Measurements from ENCODE around the gene EEF1AKMT4.

EEF1AKMT4 gene

DNA sequence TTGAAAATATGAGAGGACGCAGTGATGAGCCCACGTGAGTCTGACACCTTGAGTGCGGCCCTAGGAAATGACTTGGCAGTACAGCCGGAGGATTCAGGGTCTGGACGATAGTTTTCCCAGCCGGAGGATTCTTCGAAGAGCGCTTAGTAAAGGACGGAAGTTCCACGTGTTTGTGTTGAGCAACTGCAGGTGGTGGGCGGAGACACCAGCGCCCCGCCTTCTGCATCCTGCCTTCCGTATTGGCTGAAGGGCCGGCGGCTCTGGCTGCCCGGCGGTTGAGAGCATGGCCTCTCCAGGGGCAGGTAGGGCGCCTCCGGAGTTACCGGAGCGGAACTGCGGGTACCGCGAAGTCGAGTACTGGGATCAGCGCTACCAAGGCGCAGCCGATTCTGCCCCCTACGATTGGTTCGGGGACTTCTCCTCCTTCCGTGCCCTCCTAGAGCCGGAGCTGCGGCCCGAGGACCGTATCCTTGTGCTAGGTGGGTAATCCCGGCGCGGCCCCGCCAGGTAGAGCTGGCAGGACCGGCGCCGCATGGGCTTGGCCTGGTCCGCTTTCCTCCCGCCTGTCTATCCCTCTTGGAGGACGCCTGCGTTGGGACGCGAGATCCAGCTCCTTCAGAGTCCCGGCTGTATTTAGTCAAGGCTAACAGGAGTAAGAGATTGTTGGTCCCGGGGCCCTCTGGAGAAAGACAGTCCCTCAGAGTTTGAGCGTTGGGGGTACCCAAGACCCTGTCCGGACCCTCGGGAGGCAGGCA is at the start of gene EEF1AKMT4:
Gene EEF1AKMT4, plus strand, starts transcription at position 261 of the 755 bp plus-strand sequence. Its CDS starts 23 bp downstream, at position 284.
- peak; percentile 97 for DNase-seq

DNA sequence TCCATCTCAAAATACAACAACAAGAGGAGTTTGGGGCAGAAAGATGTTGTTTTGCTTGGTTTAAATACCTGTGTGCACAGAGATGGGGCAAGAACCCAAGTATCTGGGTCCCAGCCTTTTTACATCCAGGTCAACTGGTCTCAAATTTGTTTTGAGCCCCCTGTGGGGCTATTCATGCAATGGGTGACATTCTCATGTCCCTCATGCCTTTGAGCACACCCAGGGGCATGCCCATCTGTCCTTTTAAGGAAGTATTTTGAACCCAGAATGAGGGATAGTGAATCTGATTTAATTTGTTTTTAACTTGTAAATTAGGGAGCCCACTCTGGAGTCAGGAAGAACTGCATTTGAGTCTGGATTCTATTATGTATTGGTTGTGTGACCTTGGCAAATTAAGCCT is 48.6 kb upstream of the EEF1AKMT4 start:
- no peak for DNase-seq

DNA sequence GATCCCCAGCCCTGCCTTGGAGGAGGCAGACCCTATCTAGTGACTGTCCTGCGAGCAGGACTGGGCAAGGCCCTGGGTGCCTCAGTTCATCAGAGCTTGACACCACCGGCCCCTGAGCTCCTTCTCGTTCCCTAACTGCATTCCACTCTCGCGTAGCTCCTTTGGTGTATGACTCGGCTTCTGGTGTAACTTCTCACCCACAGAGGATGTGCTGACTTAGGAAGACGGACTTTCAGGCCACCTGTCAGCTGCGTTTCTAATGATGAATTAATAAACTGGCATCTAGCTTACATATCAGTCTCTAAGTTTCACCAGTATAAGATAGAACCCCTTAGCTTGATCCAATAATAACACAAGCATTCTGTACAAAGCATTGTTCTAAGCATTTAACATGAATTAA is 45.9 kb upstream of the EEF1AKMT4 start:
- DNase-seq = no peak

DNA sequence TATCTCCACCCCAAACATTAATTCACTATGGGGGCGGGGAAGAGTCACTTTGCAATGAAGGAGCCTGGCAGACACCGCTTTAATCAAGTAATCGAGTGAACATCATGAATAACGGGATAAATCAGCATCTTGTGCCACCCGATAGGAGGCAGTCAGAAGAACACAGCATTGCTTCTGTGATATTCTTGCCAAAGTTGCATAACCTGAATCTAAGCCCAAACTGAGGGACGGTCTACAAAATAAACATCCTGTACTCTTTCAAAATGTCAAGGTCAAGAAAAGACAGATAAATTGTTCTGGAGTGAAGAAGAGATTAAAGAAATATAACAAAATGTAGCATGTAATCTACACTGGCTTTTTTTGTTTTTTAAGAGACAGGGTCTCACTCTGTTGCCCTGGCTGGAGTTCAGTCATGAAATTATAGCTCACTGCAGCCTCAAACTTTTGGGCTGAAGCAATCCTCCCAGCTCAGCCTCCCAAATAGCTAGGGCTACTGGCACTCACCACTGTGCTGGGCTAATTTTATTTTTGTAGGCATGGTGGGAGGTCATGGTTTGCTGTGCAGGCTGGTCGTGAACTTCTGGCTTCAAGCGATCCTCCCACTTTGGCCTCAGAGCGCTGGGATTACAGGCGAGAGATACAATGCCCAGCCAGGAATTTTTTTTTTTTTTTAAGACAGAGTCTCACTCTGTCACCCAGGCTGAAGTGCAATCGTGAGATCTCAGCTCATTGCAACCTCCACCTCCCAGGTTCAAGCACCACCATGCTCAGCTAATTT is 40.1 kb upstream of the EEF1AKMT4 start:
- DNase-seq = no peak

DNA sequence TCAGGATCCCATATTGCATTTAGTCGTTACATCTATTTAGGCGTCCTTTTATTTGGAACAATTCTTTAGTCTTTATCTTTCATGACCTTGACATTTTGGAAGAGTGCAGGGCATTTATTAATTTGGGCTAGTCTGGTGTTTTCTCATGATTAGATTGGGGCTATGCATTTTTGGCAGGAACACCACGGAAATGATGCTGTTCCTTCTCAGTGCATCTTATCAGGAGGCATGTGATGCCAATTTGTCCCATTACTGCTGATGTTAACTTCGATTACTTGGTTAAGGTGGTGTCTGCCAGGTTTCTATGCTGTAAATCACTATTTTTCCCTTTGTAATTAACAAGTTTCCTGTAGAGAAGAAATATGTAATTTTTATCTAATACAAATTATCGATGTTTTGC is 38.2 kb upstream of the EEF1AKMT4 start:
- DNase-seq = no peak

DNA sequence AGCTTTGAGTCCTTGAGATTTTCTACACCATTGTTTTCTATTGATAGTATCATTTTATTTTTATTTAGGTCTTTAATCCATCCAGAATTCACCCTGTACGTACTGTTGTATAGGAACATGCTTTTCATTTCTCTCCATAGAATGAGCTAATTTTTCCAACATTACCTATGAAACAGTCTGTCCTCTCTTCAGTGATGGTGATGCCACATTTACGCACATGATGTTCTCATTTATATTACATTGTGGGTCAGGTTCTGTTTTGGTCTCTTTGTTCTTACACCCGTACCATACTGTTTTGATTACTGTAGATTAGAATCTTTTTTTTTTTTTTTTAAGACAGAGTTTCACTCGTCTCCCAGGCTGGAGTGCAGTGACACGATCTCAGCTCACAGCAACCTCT is 37.8 kb upstream of the EEF1AKMT4 start:
- no peak for DNase-seq

DNA sequence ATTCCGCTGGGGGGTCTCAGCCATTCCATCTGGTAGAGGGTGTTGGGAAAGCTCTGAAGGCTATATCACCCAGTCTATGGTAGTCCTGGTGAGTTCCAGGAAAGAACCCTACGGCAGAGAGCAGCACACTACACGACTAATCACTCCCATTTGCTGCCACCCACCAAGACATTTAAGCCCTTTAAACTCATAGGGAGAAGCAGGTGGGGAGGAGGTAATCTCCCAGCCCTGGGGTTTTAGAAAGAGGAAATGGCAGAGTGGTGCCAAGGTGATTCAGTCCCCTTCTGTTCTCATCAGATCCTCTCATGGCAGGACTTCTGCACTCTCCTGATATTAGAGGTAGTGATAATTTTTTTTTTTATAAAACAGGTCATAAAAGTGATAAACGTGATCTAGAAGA is 30.7 kb upstream of the EEF1AKMT4 start:
- no peak for DNase-seq

DNA sequence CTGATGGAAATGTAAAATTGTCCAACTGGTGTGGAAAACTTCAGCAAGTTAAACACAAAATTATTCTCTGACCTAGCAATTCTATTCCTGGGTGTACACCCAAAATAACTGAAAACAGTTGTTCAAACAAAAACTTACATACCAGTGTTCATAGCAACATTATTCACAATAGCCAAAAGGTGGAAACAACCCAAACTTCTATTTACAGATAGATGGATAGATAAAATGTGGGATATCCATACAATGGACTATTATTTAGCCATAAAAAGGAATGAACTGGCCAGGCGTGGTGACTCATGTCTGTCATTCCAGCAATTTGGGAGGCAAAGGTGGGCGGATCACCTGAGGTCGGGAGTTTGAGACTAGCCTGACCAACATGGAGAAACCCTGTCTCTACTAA is 27.0 kb upstream of the EEF1AKMT4 start:
- DNase-seq = no peak

DNA sequence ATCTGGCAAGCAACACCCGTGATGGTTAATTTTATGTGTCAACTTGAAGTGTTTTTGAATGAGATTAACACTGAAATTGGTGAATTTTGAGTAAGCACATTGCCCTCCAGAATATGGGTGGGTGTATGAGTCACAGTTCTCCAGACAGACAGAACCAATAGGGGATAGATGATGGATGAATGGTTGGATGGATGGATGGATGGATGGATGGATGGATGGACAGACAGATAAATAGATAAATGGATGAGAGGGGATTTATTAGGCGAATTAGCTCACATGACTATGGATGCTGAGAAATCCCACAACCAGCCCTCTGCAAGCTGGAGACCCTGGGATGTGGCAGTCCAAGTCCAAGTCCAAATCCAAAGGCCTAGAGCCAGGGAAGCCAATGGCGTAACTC is 25.5 kb upstream of the EEF1AKMT4 start:
- DNase-seq = no peak

DNA sequence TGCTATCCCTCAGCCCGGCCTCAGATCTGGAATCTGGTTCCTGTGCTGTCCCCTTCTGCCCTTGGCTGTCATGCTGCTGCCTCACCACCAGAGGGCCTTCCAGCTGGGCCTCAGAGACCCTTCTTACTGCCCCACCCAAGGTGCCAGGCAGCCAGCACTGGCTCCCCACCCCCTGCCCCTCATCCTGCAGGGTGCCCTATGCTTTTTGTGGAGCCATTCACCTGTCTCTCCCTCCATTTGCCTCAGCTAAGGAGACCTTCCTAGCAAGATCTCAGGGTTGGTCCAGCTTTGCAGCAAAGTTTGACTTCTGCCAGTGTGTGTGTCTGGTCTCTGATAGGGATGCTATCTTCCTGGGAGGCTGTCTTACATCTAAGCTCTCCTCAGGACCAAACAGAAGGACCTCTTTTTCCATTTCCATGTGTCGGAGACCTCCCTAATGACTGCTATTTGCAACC is 22.0 kb upstream of the EEF1AKMT4 start:
- no peak for DNase-seq

DNA sequence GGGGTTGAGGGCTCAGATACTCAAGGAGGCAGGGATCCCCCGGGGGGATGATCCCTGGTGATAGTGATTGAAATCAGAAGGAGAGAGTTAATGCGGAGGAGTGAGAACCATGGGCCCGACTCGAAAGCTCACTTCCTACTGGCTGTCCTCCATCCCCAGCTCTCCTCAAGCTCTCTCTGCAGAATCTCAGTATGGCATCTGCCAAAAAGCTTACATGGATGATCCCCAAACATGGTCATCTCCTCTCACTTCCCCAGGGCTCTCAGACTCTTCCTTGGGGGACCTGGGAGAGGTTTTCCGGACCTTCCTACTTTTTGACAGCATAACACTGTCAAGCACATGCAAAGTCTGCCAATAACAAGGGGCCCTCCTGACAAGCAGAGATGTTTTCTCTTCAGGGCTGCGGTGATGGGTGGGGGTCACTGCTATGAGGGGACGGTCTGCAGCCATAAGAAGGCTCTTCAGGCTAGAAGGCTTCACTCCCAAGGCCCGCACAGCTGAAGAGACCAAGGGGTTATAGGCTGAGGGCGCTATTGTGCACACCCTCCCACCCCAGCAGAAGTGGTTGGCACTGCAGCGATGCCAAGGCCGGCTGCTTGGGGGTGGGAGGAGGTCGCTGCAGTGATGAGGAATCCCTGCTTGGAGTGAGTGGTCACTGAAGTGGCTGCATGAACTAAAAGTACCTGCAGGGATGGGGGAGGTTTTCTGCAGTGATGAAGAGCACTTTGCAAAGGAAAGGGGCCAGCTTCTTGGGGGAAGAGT is 20.9 kb upstream of the EEF1AKMT4 start:
- no peak for DNase-seq

DNA sequence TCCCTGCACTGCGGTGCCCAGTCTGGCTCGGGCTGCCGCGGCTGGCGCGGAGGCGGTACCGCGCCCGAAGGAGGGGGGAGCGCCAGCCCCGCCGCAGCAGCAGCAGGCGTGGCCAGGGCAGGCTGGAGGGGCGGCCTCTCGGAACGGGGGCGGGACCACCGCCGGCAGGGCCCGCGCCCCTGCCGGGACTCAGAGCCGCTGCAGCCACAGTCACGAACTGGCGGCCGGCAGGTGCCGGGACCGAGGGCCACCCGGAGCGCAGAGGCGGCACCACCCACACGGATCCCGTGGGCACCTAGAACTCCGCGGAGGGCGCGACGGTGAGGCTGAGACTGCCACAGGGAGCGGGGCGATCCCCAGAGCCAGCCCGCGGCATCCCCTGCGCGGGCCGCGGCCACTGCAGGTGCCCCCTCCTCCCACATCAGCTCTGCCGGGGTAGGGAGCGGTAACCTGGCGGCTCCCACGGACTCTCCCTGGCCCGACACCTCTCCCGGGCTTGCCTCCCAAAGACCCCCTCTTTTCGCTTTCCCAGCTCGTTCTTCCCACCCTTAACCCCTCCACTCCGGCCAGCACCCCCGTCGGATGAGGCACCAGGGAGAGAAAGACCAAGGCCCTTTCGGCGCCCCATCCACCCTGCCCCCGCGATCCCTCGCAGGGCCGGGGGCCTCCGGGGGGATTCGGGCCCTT is 19.9 kb upstream of the EEF1AKMT4 start, which contains the start of gene VWA5B2:
Gene VWA5B2, plus strand, starts transcription at position 192 of the 687 bp plus-strand sequence. CDS start 944 bp downstream, outside the sequence.
- no peak for DNase-seq

DNA sequence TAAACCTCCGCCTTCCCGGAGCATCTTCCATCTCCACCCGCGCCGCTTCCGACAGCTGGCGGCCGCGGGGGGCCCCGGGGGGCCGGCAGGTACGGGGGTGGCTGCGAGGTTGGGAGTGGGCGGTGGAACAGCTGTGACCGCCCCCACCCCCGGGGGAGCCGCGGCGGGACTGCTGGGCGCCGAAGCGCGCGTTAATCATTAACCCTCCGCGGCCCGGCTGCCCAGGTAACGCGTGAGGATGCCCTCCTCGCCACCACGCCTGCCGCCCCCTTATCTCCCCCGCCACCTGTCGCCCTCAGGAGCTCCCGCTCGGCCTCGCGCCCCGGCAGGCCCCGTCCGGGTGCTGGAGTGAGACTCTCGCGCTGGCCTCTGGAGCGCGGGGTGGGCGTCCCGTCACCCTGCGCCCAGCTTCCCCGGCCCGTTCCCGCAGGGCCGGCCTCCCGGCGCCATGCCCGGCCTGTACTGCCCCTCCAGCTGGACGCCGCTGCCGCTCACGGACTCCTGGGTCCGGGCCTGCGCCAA is 19.3 kb upstream of the EEF1AKMT4 start:
- no peak for DNase-seq

DNA sequence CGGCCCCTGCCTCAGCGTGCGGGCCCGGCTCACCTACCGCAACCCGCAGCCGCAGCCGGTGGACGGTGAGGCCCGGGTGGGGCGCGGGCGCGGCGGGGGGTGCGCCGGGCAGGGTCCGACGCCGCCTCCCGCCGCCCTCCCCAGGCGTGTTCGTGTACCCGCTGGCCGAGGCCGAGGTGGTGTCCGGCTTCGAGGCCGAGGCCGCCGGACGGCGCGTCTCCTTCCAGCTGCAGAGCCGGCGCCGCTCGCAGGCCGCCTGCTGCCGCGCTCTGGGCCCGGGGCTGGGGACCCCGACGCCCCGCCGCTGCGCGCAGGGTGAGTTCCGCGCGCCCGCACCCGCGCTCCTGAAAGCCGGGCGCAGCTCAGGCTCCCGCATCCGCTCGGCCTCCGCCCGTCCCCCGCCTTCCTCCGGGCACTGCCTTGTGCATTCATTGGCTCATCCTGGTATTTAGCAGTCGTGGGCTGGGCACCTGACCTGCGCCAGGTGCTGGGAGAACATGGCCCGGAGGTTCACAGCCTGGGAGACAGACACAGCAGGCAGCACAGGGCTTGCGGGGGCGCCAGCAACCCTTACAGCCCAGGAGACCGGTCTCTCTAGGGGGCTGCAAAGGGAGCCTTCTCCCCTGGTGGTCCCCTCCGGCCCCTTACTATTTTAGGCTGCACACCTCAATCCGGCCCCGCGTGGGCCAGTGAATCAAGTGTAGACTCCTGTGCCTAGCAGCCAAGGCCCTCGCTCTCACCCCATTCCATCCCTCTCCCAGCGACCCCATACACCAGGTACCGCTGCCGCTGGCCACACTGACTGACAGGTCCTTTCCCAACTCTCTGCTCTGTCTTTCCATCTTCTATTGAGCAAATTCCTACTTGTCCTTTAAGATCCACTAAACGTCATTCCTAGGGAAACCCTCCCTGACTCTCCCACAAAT is 18.6 kb upstream of the EEF1AKMT4 start:
- peak; percentile 16 for DNase-seq

DNA sequence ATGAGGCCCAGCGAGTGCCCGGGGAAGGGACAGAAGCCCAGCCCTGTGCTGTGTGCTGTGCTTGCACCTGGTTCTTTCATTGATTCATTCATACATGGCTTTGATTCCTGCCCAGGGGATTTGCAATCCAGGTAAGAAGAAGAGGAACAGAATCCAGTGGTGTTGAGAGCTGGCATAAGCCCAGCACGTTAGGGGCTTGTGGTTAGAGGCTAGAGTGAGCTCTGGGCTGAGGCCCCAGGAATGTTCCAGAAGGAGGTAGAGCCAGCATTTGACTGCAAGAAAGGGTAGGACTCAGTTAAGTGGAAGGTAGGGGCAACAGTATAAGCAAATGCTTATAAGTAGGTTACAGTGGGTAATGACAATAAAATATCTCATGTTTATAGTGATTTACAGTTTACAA is 17.8 kb upstream of the EEF1AKMT4 start:
- DNase-seq = no peak

DNA sequence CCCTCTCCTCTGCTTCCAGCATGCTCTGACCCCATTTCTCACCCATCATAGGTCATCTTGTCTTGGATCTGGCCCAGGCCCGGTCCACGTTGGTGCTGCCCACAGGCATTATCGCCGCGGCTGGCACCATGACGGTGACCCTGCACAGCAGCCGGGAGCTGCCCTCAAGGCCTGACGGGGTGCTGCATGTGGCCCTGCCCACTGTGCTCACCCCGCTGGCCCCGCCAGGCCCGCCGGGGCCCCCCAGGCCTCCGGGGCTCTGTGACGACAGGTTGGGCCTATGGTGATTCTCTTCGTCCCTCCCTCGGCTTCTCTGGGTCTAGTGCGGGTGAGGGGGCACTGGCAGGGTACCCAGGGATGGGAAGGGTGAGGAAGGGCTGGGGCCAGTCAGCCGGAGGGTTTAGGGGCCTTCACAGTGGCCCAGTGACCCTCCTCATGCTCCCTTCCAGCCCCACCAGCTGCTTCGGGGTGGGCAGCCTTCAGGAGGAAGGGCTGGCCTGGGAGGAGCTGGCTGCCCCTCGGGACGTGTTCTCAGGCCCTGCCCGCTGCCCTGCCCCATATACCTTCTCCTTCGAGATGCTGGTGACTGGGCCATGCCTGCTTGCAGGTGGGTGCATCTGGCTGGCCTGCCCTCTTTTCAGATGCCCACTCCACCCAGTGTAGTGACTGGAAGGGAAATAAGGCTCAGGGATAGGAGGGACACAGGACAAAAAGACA is 16.2 kb upstream of the EEF1AKMT4 start:
- no peak for DNase-seq

DNA sequence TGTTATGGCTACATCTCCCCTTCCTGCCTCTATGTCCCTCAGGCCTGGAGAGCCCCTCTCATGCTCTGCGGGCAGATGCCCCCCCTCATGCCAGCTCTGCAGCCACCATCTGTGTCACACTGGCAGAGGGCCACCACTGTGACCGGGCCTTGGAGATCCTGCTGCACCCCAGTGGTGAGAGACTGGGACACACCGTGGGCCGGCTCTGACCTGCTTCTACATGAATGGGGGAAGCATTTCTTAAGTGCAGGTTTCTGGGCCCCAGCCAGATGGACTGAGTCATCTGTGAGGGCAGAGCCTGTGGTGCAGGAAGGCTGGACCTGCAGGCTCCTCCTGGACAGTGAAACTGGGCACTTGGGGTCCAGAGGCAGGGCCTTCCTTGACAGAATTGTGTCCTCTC is 15.2 kb upstream of the EEF1AKMT4 start:
- peak; percentile 22 for DNase-seq

DNA sequence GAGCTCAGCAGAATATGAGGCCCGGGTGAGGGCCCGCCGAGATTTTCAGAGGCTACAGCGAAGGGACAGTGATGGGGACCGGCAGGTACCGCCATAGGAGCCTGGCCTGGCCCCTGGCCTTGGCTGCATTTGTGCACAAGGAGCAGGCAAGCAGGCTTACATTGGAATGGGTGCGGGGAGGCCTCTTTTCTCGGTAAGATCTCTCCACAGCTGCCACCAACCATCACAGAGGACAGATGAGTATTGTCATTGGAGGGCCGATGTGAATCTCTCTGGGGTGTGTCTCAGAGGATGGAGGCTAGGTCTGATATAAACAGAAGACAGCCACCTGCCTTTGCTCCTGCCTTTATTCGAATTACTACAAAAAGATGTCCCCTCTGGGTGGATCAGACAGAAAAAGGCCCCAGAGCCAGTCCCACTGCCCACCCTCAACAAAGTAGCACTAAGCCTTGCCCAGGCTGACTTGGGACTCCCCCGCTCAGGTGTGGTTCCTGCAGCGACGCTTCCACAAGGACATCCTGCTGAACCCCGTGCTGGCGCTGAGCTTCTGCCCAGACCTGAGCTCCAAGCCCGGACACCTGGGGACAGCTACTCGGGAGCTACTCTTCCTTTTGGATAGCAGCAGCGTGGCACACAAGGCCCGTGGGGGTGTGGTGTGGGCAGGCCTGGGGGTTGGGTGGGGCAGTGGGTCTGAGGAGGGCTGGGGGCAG is 14.6 kb upstream of the EEF1AKMT4 start:
- no peak for DNase-seq

DNA sequence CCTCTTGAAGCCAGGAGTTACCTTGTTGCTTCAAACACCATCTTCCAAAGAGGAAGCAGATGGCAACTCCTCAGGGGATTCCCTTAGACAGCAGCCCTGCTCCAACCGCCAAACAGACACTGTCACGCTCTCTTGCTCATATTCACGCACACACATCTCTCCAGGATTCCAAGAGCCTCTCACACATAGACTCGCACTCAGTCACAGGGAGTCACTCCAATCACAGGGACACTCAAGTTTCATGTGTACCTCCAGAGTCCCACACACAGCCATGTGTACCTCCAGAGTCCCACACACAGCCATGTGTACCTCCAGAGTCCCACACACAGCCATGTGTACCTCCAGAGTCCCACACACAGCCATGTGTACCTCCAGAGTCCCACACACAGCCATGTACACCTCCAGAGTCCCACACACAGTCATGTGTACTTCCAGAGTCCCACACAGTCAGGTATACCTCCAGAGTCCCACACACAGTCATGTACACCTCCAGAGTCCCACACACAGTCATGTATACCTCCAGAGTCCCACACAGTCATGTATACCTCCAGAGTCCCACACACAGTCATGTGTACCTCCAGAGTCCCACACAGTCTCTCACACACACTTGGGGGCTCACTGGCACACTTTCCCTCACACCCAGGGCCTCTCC is 14.0 kb upstream of the EEF1AKMT4 start:
- no peak for DNase-seq

DNA sequence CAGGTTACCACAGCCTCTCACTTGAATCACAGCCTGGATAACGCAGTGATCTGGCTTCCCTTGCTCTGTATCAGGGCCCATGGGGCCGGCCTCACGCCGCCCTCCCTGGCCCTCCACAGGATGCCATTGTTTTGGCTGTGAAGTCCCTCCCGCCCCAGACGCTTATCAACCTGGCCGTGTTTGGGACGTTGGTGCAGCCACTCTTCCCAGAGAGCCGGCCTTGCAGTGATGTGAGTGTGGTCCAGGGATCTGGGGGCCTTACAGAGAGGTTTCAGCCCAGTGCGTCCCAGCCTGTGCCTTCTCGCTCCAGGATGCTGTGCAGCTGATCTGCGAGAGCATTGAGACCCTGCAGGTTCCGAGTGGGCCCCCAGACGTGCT is 13.4 kb upstream of the EEF1AKMT4 start:
- no peak for DNase-seq

All from NCI-H2029 treated with DMSO at 0.1 percent for 48 hours (cell line).